HepG2 (cell line): ENCODE data around the gene RSPRY1. TPM values are rescaled to one million over a fixed set of nuclear protein-coding genes. Genes with fewer than 3 reads are reported as not detected.

Experiments used
- ATAC-seq: fragments of 200-7000 bp; cut with Tn5 transposase; 3 replicates; pipeline ENCODE4 v1.9.1; 2020; ENCODE audit warnings: mild to moderate bottlenecking, moderate library complexity
- BruUV-seq: library from RNA; stranded (reverse); fragments of 400-500 nt; replicated peaks from 2 replicates; lab custom pipeline; 2021; lab: Mats Ljungman, UMichigan
- CTCF ChIA-PET: fragments of 300-600 bp; formaldehyde crosslinking; extraction: SDS; loops from one replicate; lab custom pipeline; 2021; ENCODE audit warnings: low total read pairs, inconsistent platforms, low intra/inter-chr PET ratio; lab: Yijun Ruan, JAX
- POLR2A ChIA-PET: fragments of 350-600 bp; sonication (Branson Sonifier 250); formaldehyde crosslinking; loops from one replicate; lab custom pipeline; 2020; ENCODE audit warnings: antibody characterized with exemption, inconsistent platforms; lab: Yijun Ruan, JAX
- DNase-seq: peaks from one replicate; pipeline ENCODE4 v3.0.0-alpha.2; 2015; ENCODE audit warnings: low spot score
- FAIRE-seq: peaks from 3 replicates; lab custom pipeline; 2011; peaks lifted over from hg19 to GRCh38; lab: Jason Lieb, UNC
- H2AFZ ChIP-seq: one replicate; pipeline ENCODE4 v1.6.1; 2011; ENCODE audit warnings: low read length, inconsistent platforms
- H3K27ac ChIP-seq: fragments of 300-600 bp; 3 replicates; pipeline ENCODE4 v1.8.0; 2011; ENCODE audit warnings: mixed run types, mild to moderate bottlenecking, mixed read lengths, low read length, inconsistent platforms; ENCODE audit not compliant: insufficient read depth; ENCODE audit errors: extremely low read length
- H3K27me3 ChIP-seq, 2 experiments: fragments of 200-600 bp in 1 of 2; 2 replicates in 1 of 2; 3 replicates in 1 of 2; pipeline versions ENCODE4 v1.6.0 to v1.8.0; 2011; ENCODE audit warnings: low read length in 2 of 2, mild to moderate bottlenecking in 2 of 2, moderate library complexity in 2 of 2, inconsistent platforms in 1 of 2; ENCODE audit not compliant: insufficient read depth in 2 of 2, control insufficient read depth in 1 of 2
- H3K36me3 ChIP-seq, 2 experiments: fragments of 200-600 bp in 1 of 2; replicated peaks in 1 of 2; 2 replicates in 1 of 2; 3 replicates in 1 of 2; pipeline versions ENCODE4 v1.5.1 to v1.8.0; 2011; ENCODE audit warnings: low read length in 2 of 2, inconsistent platforms in 1 of 2; ENCODE audit not compliant: insufficient read depth in 2 of 2, control insufficient read depth in 1 of 2
- H3K4me1 ChIP-seq: 2 replicates; pipeline ENCODE4 v1.5.1; 2012; ENCODE audit warnings: low read length, inconsistent platforms; ENCODE audit not compliant: insufficient read depth
- H3K4me2 ChIP-seq: 2 replicates; pipeline ENCODE4 v1.6.0; 2011; ENCODE audit warnings: low read depth, low read length, inconsistent platforms
- H3K4me3 ChIP-seq, 3 experiments: fragments of 200-600 bp in 1 of 3; sonication (generic), shearing (Covaris generic) in 1 of 3; replicated peaks in 1 of 3; 2 replicates each; pipeline ENCODE4 v1.5.1; 2011 to 2016; ENCODE audit warnings: low read length in 3 of 3, inconsistent platforms in 2 of 3, low read depth in 2 of 3, mild to moderate bottlenecking in 2 of 3, control low read depth in 1 of 3, mixed read lengths in 1 of 3; ENCODE audit not compliant: insufficient read depth in 1 of 3
- H3K79me2 ChIP-seq: one replicate; pipeline ENCODE4 v1.6.1; 2011; ENCODE audit warnings: low read length, inconsistent platforms; ENCODE audit not compliant: insufficient read depth
- H3K9ac ChIP-seq: 2 replicates; pipeline ENCODE4 v1.6.0; 2011; ENCODE audit warnings: mild to moderate bottlenecking, low read depth, low read length, inconsistent platforms; ENCODE audit not compliant: insufficient read depth
- H3K9me3 ChIP-seq: 2 replicates; pipeline ENCODE4 v1.5.1; 2012; ENCODE audit warnings: mild to moderate bottlenecking, low read length
- H4K20me1 ChIP-seq: 2 replicates; pipeline ENCODE4 v1.6.0; 2011; ENCODE audit warnings: inconsistent platforms, mild to moderate bottlenecking, low read length, moderate library complexity; ENCODE audit not compliant: insufficient read depth
- ZNF687 ChIP-seq: sonication (generic); formaldehyde crosslinking; IDR thresholded peaks from 2 replicates; pipeline ENCODE4 v1.5.1; 2020; ENCODE audit warnings: mild to moderate bottlenecking, missing genetic modification reagents, moderate library complexity
- ZNF75D ChIP-seq: sonication (generic); formaldehyde crosslinking; IDR thresholded peaks from 2 replicates; pipeline ENCODE4 v1.8.1; 2023; ENCODE audit warnings: missing genetic modification reagents, mild to moderate bottlenecking, borderline replicate concordance
- ZNF841 ChIP-seq: sonication (generic); formaldehyde crosslinking; IDR thresholded peaks from 2 replicates; pipeline ENCODE4 v1.8.1; 2023; ENCODE audit warnings: missing genetic modification reagents, borderline replicate concordance
- WGBS: methylation state at CpG from one replicate; pipeline ENCODE4 v1.1.6; 2017; ENCODE audit warnings: low lambda C conversion rate; 5-methylcytosine and 5-hydroxymethylcytosine counted together
- in situ Hi-C: cut with HindIII; loops from 2 replicates; pipeline ENCODE4 v1.10.0; 2017; ENCODE audit warnings: low pct_unique_long_range_greater_than_20kb; ENCODE audit not compliant: extremely low pct_ligation_motif_present
- intact Hi-C: fragments of 100-400 bp; cut with micrococcal nuclease; formaldehyde crosslinking; loops from one replicate; pipeline ENCODE4 v1.10.0; 2022; ENCODE audit not compliant: unreplicated experiment
- polyA plus RNA-seq, 8 experiments: library from polyadenylated mRNA; depleted of rRNA in 3 of 8; stranded (reverse) in 7 of 8; unstranded in 1 of 8; fragments of >200 nt; fragmentation: Illumina TruSeq in 4 of 8; extraction: Trizol in 4 of 8; gene quantifications; 2 replicates each; pipeline versions ENCODE4 v1.2.1 to v1.2.3, GENCODE V29; 2011 to 2016; ENCODE audit warnings: low read depth in 4 of 8, missing spikeins in 1 of 8, mixed read lengths in 1 of 8; ENCODE audit not compliant: insufficient read depth in 1 of 8
- total RNA-seq, 5 experiments: library from RNA; depleted of rRNA; stranded (reverse); fragments of >200 nt; fragmentation: Illumina TruSeq; extraction: Trizol; gene quantifications; 2 replicates each; pipeline ENCODE4 v1.2.3, GENCODE V29; 2016; ENCODE audit warnings: low read depth in 1 of 5

RSPRY1 gene
- total and polyA plus RNA-seq, 2 of the 13 experiments (the other 11 are each of a cell fraction or from before 2014, with no cell fraction given) = 53.4 to 61.0 TPM

GRCh38 chr16:57260294-57260929 is 74.3 kb downstream of the RSPRY1 start:
- CTCF ChIA-PET = no interaction called here
- peaks cover 37 to 70% of the 10 kb centered on the region in 2 experiments for H3K36me3 ChIP-seq
- no peak for FAIRE-seq
- no peak overlapping the region for H3K9ac ChIP-seq
- no peak overlapping the region for H3K4me3 ChIP-seq
- no peak for ATAC-seq
- no peaks in the 10 kb centered on the region for H3K4me1 ChIP-seq
- 78% methylated on average over 16 of the region's 16 CpGs for whole genome bisulfite sequencing
- TF ChIP-seq ZNF687 (CRISPR knock-in tag) = peak; percentile 9; the same call in 1 of the 2 replicates
- no peak for TF ChIP-seq ZNF841 (CRISPR knock-in tag)
- TF ChIP-seq ZNF75D (CRISPR knock-in tag) = 0 out of 2 replicates have a peak, but pooled peaks have one; percentile 27
- H3K9me3 ChIP-seq = no peaks in the 10 kb centered on the region
- peak overlapping the region; percentile 19 for H3K27ac ChIP-seq
- in situ Hi-C loops = no loop called here
- H3K79me2 ChIP-seq = peaks cover 3% of the 10 kb centered on the region
- POLR2A ChIA-PET = interaction anchor here (3.1 kb wide), 1 partner anchor 8 kb away, joined by 11 read pairs; no protein-coding TSS in a partner anchor
- peak overlapping the region; percentile 32 for H3K4me2 ChIP-seq
- TSS peak; percentile 9 for BruUV-seq
- H4K20me1 ChIP-seq = no peaks in the 10 kb centered on the region
- no peak overlapping the region for H2AFZ ChIP-seq
- H3K27me3 ChIP-seq = no peaks in the 10 kb centered on the region
- intact Hi-C loops = no loop called here
- no peak for DNase-seq
